Testis (tissue), 3 donors: Measurements from ENCODE around the gene OR5K1. TPM values are rescaled to one million over a fixed set of nuclear protein-coding genes. Genes with fewer than 3 reads are reported as not detected.

ENCODE experiments used
- DNase-seq: peaks from one replicate; pipeline ENCODE4 v3.0.0-alpha.2; 2019
- H3K27ac ChIP-seq, 2 donors: fragments of 200-600 bp; sonication (generic); one replicate each; pipeline ENCODE4 v1.5.1; 2019
- H3K27me3 ChIP-seq: fragments of 200-600 bp; sonication (generic); one replicate; pipeline ENCODE4 v1.5.1; 2019
- H3K36me3 ChIP-seq: fragments of 200-600 bp; sonication (generic); one replicate; pipeline ENCODE4 v1.5.1; 2017; ENCODE audit warnings: low read depth; ENCODE audit errors: missing control alignments
- H3K4me1 ChIP-seq: fragments of 200-600 bp; sonication (generic); one replicate; pipeline ENCODE4 v1.5.1; 2019
- H3K4me3 ChIP-seq, 2 donors: fragments of 200-600 bp; sonication (generic); one replicate each; pipeline ENCODE4 v1.5.1; 2017 to 2019
- H3K9me3 ChIP-seq: fragments of 200-600 bp; sonication (generic); one replicate; pipeline ENCODE4 v1.5.1; 2017
- CTCF ChIP-seq, 3 experiments: fragments of 450-650 bp in 2 of 3; fragments of 200-600 bp in 1 of 3; sonication (generic) in 1 of 3; IDR thresholded peaks; one replicate each; pipeline ENCODE4 v1.5.1; 2016 to 2019; ENCODE audit warnings: antibody characterized with exemption in 3 of 3, mild to moderate bottlenecking in 2 of 3, moderate library complexity in 1 of 3
- POLR2A ChIP-seq: fragments of 450-650 bp; IDR thresholded peaks from one replicate; pipeline ENCODE4 v1.6.1; 2017; ENCODE audit warnings: antibody characterized with exemption, mild to moderate bottlenecking, moderate library complexity
- WGBS, 2 donors: methylation state at CpG; one replicate each; pipeline ENCODE4 v1.1.5; 2018; 5-methylcytosine and 5-hydroxymethylcytosine counted together
- intact Hi-C: fragments of 100-400 bp; cut with DNase I; formaldehyde crosslinking; loops from one replicate; pipeline ENCODE4 v1.15.1; 2023; ENCODE audit warnings: low total_unique reads
- polyA plus RNA-seq: library from polyadenylated mRNA; stranded (reverse); fragments of 350-450 nt; fragmentation: Illumina TruSeq; extraction: RNeasy Lipid Tissue Mini Kit (QIAGEN cat#74804); gene quantifications from one replicate; pipeline ENCODE4 v1.2.3, GENCODE V29; 2014; ENCODE audit warnings: low read depth, low replicate concordance; ENCODE audit not compliant: insufficient read depth
- total RNA-seq, 2 donors: library from RNA; depleted of rRNA; stranded (reverse); fragments of >200 nt; gene quantifications; one replicate each; pipeline ENCODE4 v1.2.3, GENCODE V29; 2016

The OR5K1 gene
- total and polyA plus RNA-seq, 3 donors from 2014 or later: not detected

GRCh38 chr3:98445949-98446406 is 17.0 kb upstream of the OR5K1 start:
- Histone ChIP-seq H3K4me3 (no peak overlapping the region), H3K36me3 (no peaks in the 10 kb centered on the region), H3K27me3 (no peaks in the 10 kb centered on the region), H3K4me1 (no peaks in the 10 kb centered on the region), H3K27ac (no peak overlapping the region), H3K9me3 (no peaks in the 10 kb centered on the region)
- DNase-seq: no peak
- TF ChIP-seq POLR2A (no peak), CTCF (IDR thresholded peaks at IDR 0.05) (no peak)
- 86 to 88% methylated on average over 5 of the region's 5 CpGs for WGBS, 2 donors
- intact Hi-C loops: no loop called here

DNA sequence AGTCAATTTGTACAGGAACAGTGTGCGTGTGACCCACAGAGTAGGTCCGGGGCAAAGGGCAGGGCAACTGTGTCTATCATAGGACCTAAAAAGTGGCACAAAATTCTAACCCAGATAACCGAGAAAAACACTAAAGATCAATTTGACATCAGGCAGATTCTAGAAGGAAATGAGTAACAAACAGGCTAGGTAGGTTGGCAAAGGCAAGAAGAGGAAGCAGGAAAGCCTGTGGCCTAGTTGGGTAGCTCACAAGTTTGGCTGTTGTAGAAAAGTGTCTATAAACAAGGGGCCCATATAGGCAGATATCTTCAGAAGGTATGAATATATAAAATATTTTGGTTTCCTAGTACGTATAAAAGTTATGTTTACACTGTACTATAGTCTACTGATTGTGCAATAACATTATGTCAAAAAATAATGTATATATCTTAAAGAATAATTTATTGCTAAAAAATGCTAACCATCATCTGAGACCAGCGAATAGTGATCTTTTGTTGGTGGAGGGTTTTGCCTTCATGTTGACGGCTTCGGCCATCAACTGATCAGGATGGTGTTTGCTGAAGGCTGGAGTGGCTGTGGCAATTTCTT is 13.3 kb upstream of the OR5K1 start:
- Histone ChIP-seq H3K27me3 (no peaks in the 10 kb centered on the region), H3K36me3 (no peaks in the 10 kb centered on the region), H3K9me3 (no peaks in the 10 kb centered on the region), H3K27ac (no peak overlapping the region), H3K4me1 (no peaks in the 10 kb centered on the region), H3K4me3 (no peak overlapping the region)
- TF ChIP-seq POLR2A: no peak
- no peak for TF ChIP-seq CTCF (IDR thresholded peaks at IDR 0.05)
- DNase-seq: no peak
- intact Hi-C loops: no loop called here
- WGBS, 2 donors: 92 to 93% methylated on average over 7 of the region's 7 CpGs

- 85 to 86% methylated on average over 4 of the region's 4 CpGs for WGBS, 2 donors
- no peak for TF ChIP-seq CTCF (IDR thresholded peaks at IDR 0.05)
- TF ChIP-seq POLR2A: no peak
- intact Hi-C loops: no loop called here
- Histone ChIP-seq H3K4me1 (no peaks in the 10 kb centered on the region), H3K36me3 (no peaks in the 10 kb centered on the region), H3K27me3 (no peaks in the 10 kb centered on the region), H3K9me3 (no peaks in the 10 kb centered on the region), H3K27ac (no peak overlapping the region), H3K4me3 (no peak overlapping the region)
- no peak for DNase-seq
Observed at GRCh38 chr3:98450372-98450771, 12.6 kb upstream of the OR5K1 start.

- intact Hi-C loops: no loop called here
Observed at GRCh38 chr3:98453827-98454226, 9.2 kb upstream of the OR5K1 start.

More at GRCh38 chr3:98453827-98454226, 9.2 kb upstream of the OR5K1 start:
- H3K27me3 ChIP-seq: no peaks in the 10 kb centered on the region
- no peak overlapping the region for H3K4me3 ChIP-seq
- H3K36me3 ChIP-seq: no peaks in the 10 kb centered on the region
- H3K4me1 ChIP-seq: no peaks in the 10 kb centered on the region
- no peaks in the 10 kb centered on the region for H3K9me3 ChIP-seq
- no peak overlapping the region for H3K27ac ChIP-seq
- TF ChIP-seq CTCF (IDR thresholded peaks at IDR 0.05) (no peak), POLR2A (no peak)
- no peak for DNase-seq
